SU-DHL-6 (cell line): ENCODE data around the gene SLF1.

Source experiments
- CTCF ChIP-seq: fragments of 200-600 bp; sonication (generic); IDR thresholded peaks from one replicate; pipeline ENCODE4 v1.5.1; 2017; ENCODE audit warnings: antibody characterized with exemption, mild to moderate bottlenecking, low read length, moderate library complexity; ENCODE audit not compliant: insufficient read depth, poor library complexity, severe bottlenecking
- EZH2phosphoT487 ChIP-seq: fragments of 200-600 bp; sonication (generic), shearing (Covaris generic); conservative IDR thresholded peaks from 2 replicates; pipeline ENCODE4 v1.6.1; 2018; ENCODE audit warnings: mild to moderate bottlenecking, antibody characterized with exemption, low read length, moderate library complexity, mixed read lengths

GRCh38 chr5:94667937-94668336 is 49.5 kb downstream of the SLF1 start:
- TF ChIP-seq CTCF (no peak), EZH2phosphoT487 (no peak)
